GM10266 (cell line): ENCODE data around the gene SMC5.
A peak's percentile ranks its signal among the peaks of the same experiment; 100 is the strongest.

Source experiments
- DNase-seq: peaks from one replicate; pipeline ENCODE4 v3.0.0; 2012; ENCODE audit errors: extremely low spot score
- TF ChIP-seq, protein P1 (sequence below): IDR thresholded peaks from 2 replicates; pipeline ENCODE4 v1.5.1; 2012; ENCODE audit warnings: mild to moderate bottlenecking, low read depth; ENCODE audit not compliant: control insufficient read depth, insufficient read depth; ENCODE audit errors: missing control alignments

SMC5 gene

DNA sequence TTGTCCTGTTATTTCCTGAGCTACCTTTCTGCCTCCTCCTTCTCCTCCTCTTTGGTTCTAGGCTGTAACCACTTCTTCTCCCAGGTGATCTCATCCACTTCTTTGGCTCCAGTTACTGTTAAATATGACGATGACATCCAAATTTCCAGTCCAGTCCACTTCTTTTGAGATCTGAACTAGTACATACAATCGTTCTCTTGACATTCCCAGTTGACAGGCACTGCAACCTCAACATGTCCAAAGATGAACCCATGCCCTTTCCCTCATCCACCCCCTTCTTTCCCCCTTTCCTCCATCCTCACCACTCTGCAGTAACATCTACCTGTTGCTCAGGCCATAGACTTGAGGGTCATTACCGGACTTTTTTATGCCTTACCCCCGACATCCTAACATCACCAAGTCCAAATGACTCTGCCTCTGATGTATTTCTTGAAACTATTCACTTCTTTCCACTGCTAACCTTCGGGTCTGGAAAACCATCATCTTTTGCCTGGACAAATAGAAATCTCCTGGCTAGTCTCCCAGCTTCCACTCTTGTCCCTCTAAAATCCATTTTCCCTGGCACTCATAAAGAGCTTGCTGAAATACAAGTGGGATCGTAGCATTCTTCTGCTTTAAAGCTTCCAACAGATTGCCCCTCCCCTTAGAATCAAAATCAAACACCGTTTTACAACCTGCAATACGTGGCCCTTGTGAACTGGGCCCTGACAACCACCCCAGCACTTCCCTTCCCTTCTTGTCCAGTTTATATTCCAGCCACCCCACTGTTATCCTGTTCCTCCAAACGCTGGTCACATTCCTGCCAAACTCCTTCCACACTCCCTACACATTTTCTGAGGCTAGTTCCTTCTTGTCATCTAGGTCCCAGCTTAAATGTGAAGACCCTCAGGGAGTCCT lies 124.2 kb downstream of the SMC5 start:
- TF ChIP-seq, protein P1, sequence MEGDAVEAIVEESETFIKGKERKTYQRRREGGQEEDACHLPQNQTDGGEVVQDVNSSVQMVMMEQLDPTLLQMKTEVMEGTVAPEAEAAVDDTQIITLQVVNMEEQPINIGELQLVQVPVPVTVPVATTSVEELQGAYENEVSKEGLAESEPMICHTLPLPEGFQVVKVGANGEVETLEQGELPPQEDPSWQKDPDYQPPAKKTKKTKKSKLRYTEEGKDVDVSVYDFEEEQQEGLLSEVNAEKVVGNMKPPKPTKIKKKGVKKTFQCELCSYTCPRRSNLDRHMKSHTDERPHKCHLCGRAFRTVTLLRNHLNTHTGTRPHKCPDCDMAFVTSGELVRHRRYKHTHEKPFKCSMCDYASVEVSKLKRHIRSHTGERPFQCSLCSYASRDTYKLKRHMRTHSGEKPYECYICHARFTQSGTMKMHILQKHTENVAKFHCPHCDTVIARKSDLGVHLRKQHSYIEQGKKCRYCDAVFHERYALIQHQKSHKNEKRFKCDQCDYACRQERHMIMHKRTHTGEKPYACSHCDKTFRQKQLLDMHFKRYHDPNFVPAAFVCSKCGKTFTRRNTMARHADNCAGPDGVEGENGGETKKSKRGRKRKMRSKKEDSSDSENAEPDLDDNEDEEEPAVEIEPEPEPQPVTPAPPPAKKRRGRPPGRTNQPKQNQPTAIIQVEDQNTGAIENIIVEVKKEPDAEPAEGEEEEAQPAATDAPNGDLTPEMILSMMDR = no peak
- no peak for DNase-seq

DNA sequence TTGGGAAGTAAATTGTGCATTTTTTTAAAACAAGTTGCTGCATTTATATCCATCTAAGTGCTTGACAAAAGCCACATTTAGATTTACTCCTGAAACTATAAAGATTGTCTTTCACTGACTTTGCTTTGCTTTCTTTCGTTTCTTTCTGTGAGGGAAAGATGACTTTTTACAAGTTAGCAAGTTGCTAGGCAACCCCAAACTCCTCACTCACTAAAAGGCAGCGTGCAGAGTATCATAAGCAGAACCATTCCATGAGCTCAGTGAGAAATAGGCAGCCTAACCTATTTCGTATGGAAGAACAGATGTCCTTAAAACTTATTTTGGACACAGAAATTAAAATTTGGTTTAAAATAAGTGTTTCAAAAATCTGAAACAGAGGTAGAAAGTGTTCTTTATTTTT lies 126.6 kb downstream of the SMC5 start:
- DNase-seq = no peak
- TF ChIP-seq, protein P1 = no peak

- no peak for DNase-seq
- TF ChIP-seq, protein P1 = no peak
These were observed 128.9 kb downstream of the SMC5 start for GRCh38 chr9:70387663-70388062.

DNA sequence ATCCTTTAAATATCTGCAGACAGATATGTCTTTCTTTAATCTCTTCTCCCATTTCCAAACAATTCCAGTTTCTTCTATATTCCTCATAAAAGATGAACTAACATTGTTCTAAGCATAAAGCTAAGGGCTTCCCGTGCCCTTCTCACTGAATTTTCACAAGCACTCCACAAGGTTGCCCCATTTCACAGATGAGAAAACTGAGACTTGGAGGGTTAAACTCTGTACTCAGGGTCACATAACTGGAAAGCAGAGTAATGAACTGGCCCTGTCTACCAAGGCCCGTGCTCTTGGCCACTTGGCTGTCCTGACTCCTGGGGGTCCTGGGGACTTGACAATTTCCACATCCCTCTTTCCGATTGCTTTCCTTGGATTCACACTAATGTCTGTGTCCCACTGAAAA lies 130.4 kb downstream of the SMC5 start:
- TF ChIP-seq, protein P1 = no peak
- DNase-seq = no peak

DNA sequence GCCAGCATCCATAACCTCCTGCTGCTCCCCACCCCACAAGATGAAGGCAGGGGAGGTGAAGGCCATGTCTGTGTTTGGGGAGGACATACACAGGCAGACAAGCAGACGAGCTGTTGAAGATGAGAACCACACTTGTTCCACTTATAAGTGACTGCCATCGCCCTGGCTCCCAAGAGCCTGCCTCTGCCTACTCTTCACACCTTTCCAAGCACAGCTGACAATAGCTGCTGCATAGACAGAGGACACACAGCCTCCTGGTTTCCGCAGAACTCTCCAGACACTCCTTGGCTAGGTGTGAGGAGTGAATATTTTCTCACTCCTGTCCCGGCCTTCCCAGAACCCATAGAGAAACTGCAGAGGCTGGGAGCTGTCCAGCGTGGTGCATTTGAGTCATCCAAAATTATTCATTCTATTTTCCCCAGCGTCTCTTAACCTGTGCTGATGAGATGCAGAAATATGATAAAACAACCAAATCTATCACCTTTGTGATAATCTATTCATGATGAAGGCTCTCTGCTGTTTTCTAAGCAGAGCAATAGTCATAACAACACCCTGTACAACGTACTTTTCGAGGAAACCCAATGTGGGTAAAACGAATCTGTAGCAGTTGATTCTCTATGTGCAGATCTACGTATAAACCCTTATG lies 131.0 kb downstream of the SMC5 start:
- no peak for DNase-seq

GRCh38 chr9:70390933-70391341 lies 132.2 kb downstream of the SMC5 start:
- DNase-seq = no peak
- TF ChIP-seq, protein P1 = no peak

More for the DNA sequence above, 131.0 kb downstream of the SMC5 start:
- TF ChIP-seq, protein P1 = no peak

- TF ChIP-seq, protein P1 = peak; percentile 15
- no peak for DNase-seq
These were observed 133.4 kb downstream of the SMC5 start for GRCh38 chr9:70392189-70392588.
